H9 (cell line): ENCODE measurements around the gene TUSC7. TPM values are rescaled to one million over a fixed set of nuclear protein-coding genes. Genes with fewer than 3 reads are reported as not detected.

Experiments
- DNase-seq: peaks from one replicate; pipeline ENCODE4 v3.0.0-alpha.2; 2017
- H2AFZ ChIP-seq: one replicate; pipeline ENCODE4 v1.6.1; 2013; ENCODE audit warnings: mild to moderate bottlenecking, low read length, control low read depth, moderate library complexity
- H2AK5ac ChIP-seq: 2 replicates; pipeline ENCODE4 v1.6.1; 2013; ENCODE audit warnings: low read length, control low read depth, mixed read lengths; ENCODE audit not compliant: insufficient read length
- H2BK120ac ChIP-seq: one replicate; pipeline ENCODE4 v1.6.1; 2013; ENCODE audit warnings: low read depth, mild to moderate bottlenecking, low read length, control low read depth, inconsistent platforms; ENCODE audit not compliant: poor library complexity, severe bottlenecking
- H2BK12ac ChIP-seq: 2 replicates; pipeline ENCODE4 v1.6.1; 2013; ENCODE audit warnings: low read length, control low read depth, mixed read lengths, low read depth; ENCODE audit not compliant: insufficient read length
- H2BK15ac ChIP-seq: 2 replicates; pipeline ENCODE4 v1.6.1; 2013; ENCODE audit warnings: low read depth, low read length, control low read depth
- H2BK20ac ChIP-seq: one replicate; pipeline ENCODE4 v1.6.1; 2013; ENCODE audit warnings: low read depth, mild to moderate bottlenecking, low read length, control low read depth, inconsistent platforms; ENCODE audit not compliant: poor library complexity, severe bottlenecking
- H2BK5ac ChIP-seq: 2 replicates; pipeline ENCODE4 v1.6.1; 2013; ENCODE audit warnings: low read length, control low read depth, mixed read lengths; ENCODE audit not compliant: insufficient read length
- H3K14ac ChIP-seq: 2 replicates; pipeline ENCODE4 v1.6.1; 2013; ENCODE audit warnings: low read length, control low read depth; ENCODE audit not compliant: insufficient read depth
- H3K18ac ChIP-seq: 2 replicates; pipeline ENCODE4 v1.6.1; 2013; ENCODE audit warnings: low read depth, mild to moderate bottlenecking, mixed read lengths, low read length, control low read depth; ENCODE audit not compliant: insufficient read length
- H3K23ac ChIP-seq: 2 replicates; pipeline ENCODE4 v1.6.1; 2013; ENCODE audit warnings: low read length, control low read depth, mixed read lengths, low read depth; ENCODE audit not compliant: insufficient read length
- H3K23me2 ChIP-seq: 2 replicates; pipeline ENCODE4 v1.6.1; 2013; ENCODE audit warnings: low read depth, mild to moderate bottlenecking, mixed read lengths, low read length, control low read depth; ENCODE audit not compliant: insufficient read length, poor library complexity, severe bottlenecking
- H3K27ac ChIP-seq: 2 replicates; pipeline ENCODE4 v1.5.1; 2013; ENCODE audit warnings: low read length, control low read depth, mixed read lengths, low read depth; ENCODE audit not compliant: insufficient read length
- H3K27me3 ChIP-seq: 2 replicates; pipeline ENCODE4 v1.6.1; 2013; ENCODE audit warnings: low read length, control low read depth, inconsistent platforms; ENCODE audit not compliant: insufficient read depth
- H3K4ac ChIP-seq: 2 replicates; pipeline ENCODE4 v1.6.1; 2013; ENCODE audit warnings: low read depth, mild to moderate bottlenecking, control low read depth, inconsistent platforms, low read length, moderate library complexity
- H3K4me1 ChIP-seq: 2 replicates; pipeline ENCODE4 v1.6.1; 2013; ENCODE audit warnings: low read length, control low read depth, inconsistent platforms; ENCODE audit not compliant: insufficient read depth
- H3K4me2 ChIP-seq: 2 replicates; pipeline ENCODE4 v1.6.1; 2013; ENCODE audit warnings: low read length, control low read depth, mixed read lengths; ENCODE audit not compliant: insufficient read length, insufficient read depth
- H3K56ac ChIP-seq: 2 replicates; pipeline ENCODE4 v1.6.1; 2013; ENCODE audit warnings: low read depth, mild to moderate bottlenecking, mixed read lengths, low read length, control low read depth; ENCODE audit not compliant: insufficient read length
- H3K79me1 ChIP-seq: 2 replicates; pipeline ENCODE4 v1.6.1; 2013; ENCODE audit warnings: low read depth, mild to moderate bottlenecking, moderate library complexity, low read length, control low read depth, inconsistent platforms; ENCODE audit not compliant: insufficient read depth, poor library complexity, severe bottlenecking
- H3K79me2 ChIP-seq: 2 replicates; pipeline ENCODE4 v1.6.1; 2013; ENCODE audit warnings: low read length, control low read depth, inconsistent platforms; ENCODE audit not compliant: insufficient read depth
- H3K9ac ChIP-seq: 2 replicates; pipeline ENCODE4 v1.6.1; 2013; ENCODE audit warnings: low read length, control low read depth, mixed read lengths; ENCODE audit not compliant: insufficient read length; ENCODE audit errors: extremely low read depth
- H3K9me3 ChIP-seq: one replicate; pipeline ENCODE4 v1.6.1; 2013; ENCODE audit warnings: low read depth, low read length, inconsistent platforms; ENCODE audit not compliant: control insufficient read depth
- H3T11ph ChIP-seq: one replicate; pipeline ENCODE4 v1.6.1; 2013; ENCODE audit warnings: mild to moderate bottlenecking, low read length, control low read depth, inconsistent platforms
- H4K20me1 ChIP-seq: one replicate; pipeline ENCODE4 v1.6.1; 2013; ENCODE audit not compliant: control insufficient read depth, insufficient read length, insufficient read depth
- H4K5ac ChIP-seq: 2 replicates; pipeline ENCODE4 v1.6.1; 2013; ENCODE audit warnings: low read depth, mild to moderate bottlenecking, mixed read lengths, low read length, control low read depth; ENCODE audit not compliant: insufficient read length
- H4K8ac ChIP-seq: replicated peaks from 2 replicates; pipeline ENCODE4 v1.6.1; 2013; ENCODE audit warnings: low read length, control low read depth, mixed read lengths, low read depth; ENCODE audit not compliant: insufficient read length
- H4K91ac ChIP-seq: 2 replicates; pipeline ENCODE4 v1.6.1; 2013; ENCODE audit warnings: low read depth, mild to moderate bottlenecking, moderate library complexity, mixed read lengths, low read length, control low read depth; ENCODE audit not compliant: insufficient read length
- H3K27ac Mint-ChIP-seq, 3 experiments: 2 replicates in 2 of 3; 3 replicates in 1 of 3; pipeline ENCODE4 v1.8.0; 2020 to 2021; ENCODE audit warnings: mixed read lengths in 3 of 3, mild to moderate bottlenecking in 1 of 3, moderate library complexity in 1 of 3
- H3K27me3 Mint-ChIP-seq: 2 replicates; pipeline ENCODE4 v1.8.0; 2021; ENCODE audit warnings: low read depth, mild to moderate bottlenecking, moderate library complexity, mixed read lengths
- H3K36me3 Mint-ChIP-seq, 3 experiments: 2 replicates in 2 of 3; 3 replicates in 1 of 3; pipeline ENCODE4 v1.8.0; 2020 to 2021; ENCODE audit warnings: low read depth in 3 of 3, mixed read lengths in 3 of 3; ENCODE audit not compliant: insufficient read depth in 1 of 3
- H3K4me1 Mint-ChIP-seq, 2 experiments: 2 replicates each; pipeline ENCODE4 v1.8.0; 2020; ENCODE audit warnings: mixed read lengths in 2 of 2
- H3K4me3 Mint-ChIP-seq, 2 experiments: 2 replicates in 1 of 2; 3 replicates in 1 of 2; pipeline ENCODE4 v1.8.0; 2020 to 2021; ENCODE audit warnings: mild to moderate bottlenecking in 2 of 2, mixed read lengths in 2 of 2, moderate library complexity in 1 of 2
- H3K9me3 Mint-ChIP-seq, 2 experiments: 2 replicates in 1 of 2; 3 replicates in 1 of 2; pipeline ENCODE4 v1.8.0; 2020; ENCODE audit warnings: mild to moderate bottlenecking in 2 of 2, mixed read lengths in 2 of 2, moderate library complexity in 1 of 2
- CTCF ChIP-seq: fragments of 200-600 bp; sonication (generic); conservative IDR thresholded peaks from 3 replicates; pipeline ENCODE4 v1.8.0; 2021; ENCODE audit warnings: antibody characterized with exemption, mild to moderate bottlenecking
- total RNA-seq: library from RNA; stranded (reverse); gene quantifications from 2 replicates; pipeline ENCODE4 v1.2.1, GENCODE V29; 2021

Gene TUSC7
- total RNA-seq, 1 experiment from 2014 or later, result not detected

DNA sequence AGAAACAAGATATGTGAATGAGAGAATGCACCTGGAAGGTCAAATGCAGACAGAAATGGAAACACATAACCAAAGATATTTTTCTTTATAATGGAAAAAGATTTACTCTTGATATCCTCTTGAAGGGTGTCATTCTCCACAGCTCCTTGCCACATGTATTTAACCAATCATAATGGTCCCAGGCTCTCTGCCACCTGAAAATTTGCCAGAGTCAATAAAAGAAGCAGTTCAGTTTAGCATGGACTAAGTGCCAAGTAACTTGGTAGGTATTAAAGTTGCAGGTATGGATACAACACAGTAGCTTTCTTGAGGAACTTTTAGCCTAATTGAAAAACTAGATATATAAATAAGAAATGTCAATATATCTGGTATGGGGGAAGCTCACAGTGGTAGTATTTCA lies 33.5 kb downstream of the TUSC7 start:
- DNase-seq, result no peak
- no peak overlapping the region for H3K56ac ChIP-seq
- H2BK15ac ChIP-seq, result no peak overlapping the region
- no peaks in the 10 kb centered on the region for H3K9me3 ChIP-seq
- H3T11ph ChIP-seq, result no peak overlapping the region
- H3K27me3 ChIP-seq, result no peaks in the 10 kb centered on the region
- H3K4me2 ChIP-seq, result no peak overlapping the region
- H3K4ac ChIP-seq, result no peak overlapping the region
- H3K79me2 ChIP-seq, result no peaks in the 10 kb centered on the region
- H3K23me2 ChIP-seq, result no peaks in the 10 kb centered on the region
- Mint-ChIP-seq H3K9me3 (peaks cover 1 to 2% of the 10 kb centered on the region in 2 experiments; a peak in 3 of 5 replicates), H3K36me3 (no peaks in the 10 kb centered on the region), H3K27ac (no peak overlapping the region), H3K4me1 (no peaks in the 10 kb centered on the region), H3K27me3 (no peaks in the 10 kb centered on the region; the same call in 1 of the 2 replicates), H3K4me3 (no peak overlapping the region)
- H4K5ac ChIP-seq, result no peak overlapping the region
- no peak overlapping the region for H4K91ac ChIP-seq
- no peaks in the 10 kb centered on the region for H4K20me1 ChIP-seq
- no peak overlapping the region for H3K27ac ChIP-seq
- H3K14ac ChIP-seq, result no peak overlapping the region
- H3K23ac ChIP-seq, result no peak overlapping the region
- no peak overlapping the region for H4K8ac ChIP-seq
- no peak overlapping the region for H2BK120ac ChIP-seq
- H2BK20ac ChIP-seq, result no peak overlapping the region
- no peak overlapping the region for H2BK12ac ChIP-seq
- no peaks in the 10 kb centered on the region for H3K79me1 ChIP-seq
- H2AFZ ChIP-seq, result no peak overlapping the region
- no peak overlapping the region for H3K18ac ChIP-seq
- no peak overlapping the region for H2BK5ac ChIP-seq
- no peak for TF ChIP-seq CTCF
- no peaks in the 10 kb centered on the region for H3K4me1 ChIP-seq
- no peak overlapping the region for H3K9ac ChIP-seq
- H2AK5ac ChIP-seq, result no peak overlapping the region
